Lower leg skin (tissue), 3 donors: ENCODE results near the gene IL2RG.

ENCODE experiments used
- CTCF ChIP-seq, 3 donors: fragments of 450-650 bp; IDR thresholded peaks; one replicate each; pipeline ENCODE4 v1.5.1; 2016; ENCODE audit warnings: antibody characterized with exemption in 3 of 3, mild to moderate bottlenecking in 3 of 3, moderate library complexity in 2 of 3
- POLR2A ChIP-seq, 2 donors: fragments of 450-650 bp; IDR thresholded peaks; one replicate each; pipeline ENCODE4 v1.6.1; 2016 to 2017; ENCODE audit warnings: antibody characterized with exemption in 2 of 2, mild to moderate bottlenecking in 1 of 2, moderate library complexity in 1 of 2

GRCh38 chrX:71098302-71098701 is 13.1 kb downstream of the IL2RG start:
- TF ChIP-seq CTCF (IDR thresholded peaks at IDR 0.05), result no peak
- TF ChIP-seq POLR2A (IDR thresholded peaks at IDR 0.05), result no peak
